T47D (cell line): ENCODE measurements around the gene FAM20C.
A peak's percentile ranks its signal among the peaks of the same experiment; 100 is the strongest.
"Not testable (repeated sequence)": the region's sequence is repeated elsewhere in the genome, so short reads cannot be mapped to it uniquely, and the experiment has no call there.

Source experiments
- DNase-seq, 2 experiments: peaks; one replicate each; pipeline versions ENCODE4 v3.0.0 to v3.0.0-alpha.2; 2011 to 2012; ENCODE audit warnings: low read depth in 1 of 2, low spot score in 1 of 2
- JUND ChIP-seq: IDR thresholded peaks from 2 replicates; pipeline ENCODE4 v1.6.1; 2012; ENCODE audit warnings: low read depth
- in situ Hi-C: cut with HindIII; loops from 2 replicates; pipeline ENCODE4 v1.10.0; 2016; ENCODE audit warnings: low sequenced_read_pairs, low pct_unique_long_range_greater_than_20kb

The FAM20C gene

GRCh38 chr7:235576-236395 lies 43.4 kb downstream of the FAM20C start:
- no peak for TF ChIP-seq JUND
- in situ Hi-C loops: no loop called here
- DNase-seq: peak; percentile 59 to 98

- in situ Hi-C loops: no loop called here
- peak; percentile 56 to 95 for DNase-seq
- no peak for TF ChIP-seq JUND
Observed at GRCh38 chr7:236967-237366, 44.6 kb downstream of the FAM20C start.

- no peak for TF ChIP-seq JUND
- in situ Hi-C loops: no loop called here
- DNase-seq: no peak
Observed at GRCh38 chr7:237385-237784, 45.0 kb downstream of the FAM20C start.

- no peak for DNase-seq
- in situ Hi-C loops: no loop called here
- TF ChIP-seq JUND: no peak
Observed at GRCh38 chr7:240146-240676, 47.8 kb downstream of the FAM20C start.

GRCh38 chr7:240887-241421 lies 48.6 kb downstream of the FAM20C start:
- DNase-seq: no peak
- TF ChIP-seq JUND: no peak
- in situ Hi-C loops: no loop called here

- DNase-seq: no peak
- in situ Hi-C loops: no loop called here
- TF ChIP-seq JUND: no peak
Observed at GRCh38 chr7:241513-241912, 49.1 kb downstream of the FAM20C start.

GRCh38 chr7:242826-243579 lies 50.6 kb downstream of the FAM20C start:
- in situ Hi-C loops, DNase-seq: not testable (repeated sequence)

GRCh38 chr7:243580-243978 lies 51.2 kb downstream of the FAM20C start:
- in situ Hi-C loops, DNase-seq: not testable (repeated sequence)

- no peak for TF ChIP-seq JUND
- no peak for DNase-seq
- in situ Hi-C loops: no loop called here
Observed at GRCh38 chr7:244974-245373, 52.6 kb downstream of the FAM20C start.

GRCh38 chr7:245574-246295 lies 53.4 kb downstream of the FAM20C start:
- no peak for TF ChIP-seq JUND
- no peak for DNase-seq
- in situ Hi-C loops: no loop called here

GRCh38 chr7:246451-246850 lies 54.1 kb downstream of the FAM20C start:
- DNase-seq: no peak
- TF ChIP-seq JUND: no peak
- in situ Hi-C loops: no loop called here

GRCh38 chr7:247181-247580 lies 54.8 kb downstream of the FAM20C start:
- DNase-seq: no peak
- in situ Hi-C loops: no loop called here
- no peak for TF ChIP-seq JUND

GRCh38 chr7:247636-248035 lies 55.3 kb downstream of the FAM20C start:
- DNase-seq: no peak
- TF ChIP-seq JUND: no peak
- in situ Hi-C loops: no loop called here
